Measurements from ENCODE around the gene ALDH16A1.
A peak's percentile ranks its signal among the peaks of the same experiment; 100 is the strongest.
"Not testable (repeated sequence)": the region's sequence is repeated elsewhere in the genome, so short reads cannot be mapped to it uniquely, and the experiment has no call there.

The ALDH16A1 gene

GRCh38 chr19:49441960-49442350, 11.1 kb upstream of the ALDH16A1 start:
- DNase-seq: no peak

- no peak for DNase-seq
These were observed 10.7 kb upstream of the ALDH16A1 start for GRCh38 chr19:49442354-49442753.

- DNase-seq: no peak
These were observed 10.2 kb upstream of the ALDH16A1 start for GRCh38 chr19:49442771-49443365.

GRCh38 chr19:49443366-49444099, 9.5 kb upstream of the ALDH16A1 start:
- DNase-seq: peak; percentile 79

- not testable (repeated sequence) for DNase-seq
These were observed 8.8 kb upstream of the ALDH16A1 start for GRCh38 chr19:49444100-49444700.

- DNase-seq: no peak
These were observed 7.0 kb upstream of the ALDH16A1 start for GRCh38 chr19:49445997-49446396.

- no peak for DNase-seq
These were observed 5.3 kb upstream of the ALDH16A1 start for GRCh38 chr19:49447485-49448431.

- no peak for DNase-seq
These were observed 4.6 kb upstream of the ALDH16A1 start for GRCh38 chr19:49448432-49448786.

- DNase-seq: no peak
These were observed 2.6 kb upstream of the ALDH16A1 start for GRCh38 chr19:49450405-49450804.

GRCh38 chr19:49451430-49452181, 1.4 kb upstream of the ALDH16A1 start, which contains the start of gene PIH1D1:
Gene PIH1D1, minus strand, starts transcription at chr19:49451814. Its CDS starts 240 bp downstream, at chr19:49451574.
- no peak for DNase-seq

- DNase-seq: no peak
These were observed 774 bp downstream of the ALDH16A1 start for GRCh38 chr19:49453757-49454240.

- DNase-seq: no peak
These were observed 2.7 kb downstream of the ALDH16A1 start for GRCh38 chr19:49455773-49456172.

GRCh38 chr19:49456326-49456725, 3.3 kb downstream of the ALDH16A1 start:
- no peak for DNase-seq

GRCh38 chr19:49458567-49458903, 5.5 kb downstream of the ALDH16A1 start:
- no peak for DNase-seq

- no peak for DNase-seq
These were observed 6.4 kb downstream of the ALDH16A1 start for GRCh38 chr19:49459388-49459787.

GRCh38 chr19:49461130-49461529, 8.1 kb downstream of the ALDH16A1 start:
- not testable (repeated sequence) for DNase-seq

- no peak for DNase-seq
These were observed 8.6 kb downstream of the ALDH16A1 start for GRCh38 chr19:49461656-49462055.

GRCh38 chr19:49462492-49462891, 9.5 kb downstream of the ALDH16A1 start:
- DNase-seq: no peak

GRCh38 chr19:49463960-49464740, 11.1 kb downstream of the ALDH16A1 start:
- no peak for DNase-seq

- DNase-seq: no peak
These were observed 12.3 kb downstream of the ALDH16A1 start for GRCh38 chr19:49465371-49465770.

- DNase-seq: no peak
These were observed 15.2 kb downstream of the ALDH16A1 start for GRCh38 chr19:49468199-49468598.
